Activated CD8-positive, alpha-beta memory T cell treated with anti-CD3 and anti-CD28 coated beads for 1 hour (primary cell): ENCODE data around the gene ARHGAP27.
"Not testable (repeated sequence)": the region's sequence is repeated elsewhere in the genome, so short reads cannot be mapped to it uniquely, and the experiment has no call there.

Source experiments
- DNase-seq, 2 donors: peaks; one replicate each; pipeline ENCODE4 v3.0.0-alpha.2; 2020; ENCODE audit warnings: low read depth in 1 of 2; ENCODE audit errors: extremely low read depth in 1 of 2

The ARHGAP27 gene

DNA sequence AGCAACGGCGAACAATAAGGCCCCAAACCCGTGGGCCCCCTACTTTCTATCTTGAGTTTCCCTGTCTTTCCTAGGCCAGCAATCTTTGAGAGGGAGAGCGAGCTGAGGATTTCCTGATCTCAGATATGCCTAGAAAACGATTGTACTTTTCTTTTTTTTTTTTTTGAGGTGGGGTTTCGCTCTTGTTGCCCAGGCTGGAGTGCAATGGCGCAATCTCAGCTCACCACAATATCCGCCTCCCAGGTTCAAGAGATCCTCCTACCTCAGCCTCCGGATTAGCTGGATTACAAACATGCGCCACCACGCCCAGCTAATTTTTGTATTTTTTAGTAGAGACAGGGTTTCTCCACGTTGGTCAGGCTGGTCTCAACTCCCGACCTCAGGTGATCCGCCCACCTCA is 15.0 kb upstream of the ARHGAP27 start:
- not testable (repeated sequence) for DNase-seq

DNA sequence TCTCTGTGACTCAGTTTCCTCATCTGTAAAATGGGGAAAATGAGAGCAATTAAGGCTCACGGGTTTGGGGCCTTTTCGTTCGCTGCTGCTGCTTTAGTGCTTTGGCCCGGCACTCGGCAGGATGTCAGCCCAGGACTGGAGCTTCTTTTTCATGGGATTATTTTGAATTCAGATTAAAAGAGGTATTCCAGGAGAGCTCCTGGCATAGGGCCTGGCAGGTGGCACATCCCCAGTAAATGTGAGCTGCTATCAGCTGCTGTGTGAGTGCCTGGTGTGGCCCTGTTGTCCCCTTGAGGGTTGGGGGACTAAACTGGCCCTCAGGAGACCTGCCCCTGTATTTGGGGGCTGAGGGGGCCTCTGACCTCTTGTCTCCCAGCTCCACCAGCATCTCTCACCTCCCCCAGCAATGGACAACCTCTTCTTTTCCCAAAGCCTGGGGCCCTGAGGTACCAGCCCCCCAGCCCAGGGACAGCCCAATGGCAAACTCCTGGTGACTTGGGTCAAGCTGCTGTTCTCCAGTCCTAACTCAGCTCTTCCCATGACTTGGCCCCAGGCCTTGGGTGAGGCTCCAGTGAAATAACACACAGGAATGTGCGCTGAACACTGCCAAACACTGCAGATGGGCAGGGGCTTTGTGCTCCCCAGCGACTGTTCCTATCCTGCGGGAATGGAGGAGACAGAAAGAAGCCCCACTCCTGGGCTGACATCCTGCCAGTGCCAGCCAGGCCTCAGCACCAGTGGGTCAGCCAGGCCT is 14.4 kb upstream of the ARHGAP27 start:
- not testable (repeated sequence) for DNase-seq

DNA sequence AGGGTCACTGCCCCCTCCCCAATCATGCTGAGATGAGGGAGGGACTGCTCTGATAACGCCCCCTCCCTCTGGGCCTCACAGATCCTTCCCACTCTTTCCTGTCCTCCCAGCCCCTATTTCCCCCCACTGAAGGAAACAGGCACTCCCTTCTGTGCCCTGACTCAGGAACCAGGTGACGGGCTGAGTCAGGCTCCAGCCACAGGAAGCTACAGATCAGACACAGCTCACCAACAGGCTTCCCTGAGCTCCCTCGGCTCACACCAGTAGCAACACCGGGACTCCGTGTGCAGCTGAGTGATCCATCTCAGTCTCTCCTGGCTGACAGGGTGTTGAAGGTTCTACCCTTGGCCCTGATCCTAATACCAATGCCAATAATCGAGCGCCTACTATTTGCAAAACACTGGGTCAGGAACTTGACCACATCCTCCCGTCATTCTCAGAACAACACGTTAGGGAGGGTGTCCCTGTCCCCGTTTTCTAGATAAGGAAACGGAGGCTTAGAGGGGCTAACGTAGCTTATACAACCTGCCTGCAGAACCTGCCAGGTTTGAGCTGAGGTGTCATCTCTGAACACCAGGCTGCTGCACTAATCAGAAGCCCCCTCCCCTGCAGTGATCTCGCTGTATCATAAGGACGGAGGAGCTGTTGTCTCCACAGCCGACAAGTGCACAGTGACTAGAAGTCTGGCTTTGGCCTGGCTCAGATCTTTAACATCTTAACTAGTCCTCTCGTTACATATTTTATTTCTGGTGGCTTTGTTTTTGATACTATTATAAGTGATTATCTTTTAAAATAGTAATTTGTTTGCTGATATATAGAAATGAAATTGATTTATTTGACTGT is 13.5 kb upstream of the ARHGAP27 start:
- DNase-seq = not testable (repeated sequence)

DNA sequence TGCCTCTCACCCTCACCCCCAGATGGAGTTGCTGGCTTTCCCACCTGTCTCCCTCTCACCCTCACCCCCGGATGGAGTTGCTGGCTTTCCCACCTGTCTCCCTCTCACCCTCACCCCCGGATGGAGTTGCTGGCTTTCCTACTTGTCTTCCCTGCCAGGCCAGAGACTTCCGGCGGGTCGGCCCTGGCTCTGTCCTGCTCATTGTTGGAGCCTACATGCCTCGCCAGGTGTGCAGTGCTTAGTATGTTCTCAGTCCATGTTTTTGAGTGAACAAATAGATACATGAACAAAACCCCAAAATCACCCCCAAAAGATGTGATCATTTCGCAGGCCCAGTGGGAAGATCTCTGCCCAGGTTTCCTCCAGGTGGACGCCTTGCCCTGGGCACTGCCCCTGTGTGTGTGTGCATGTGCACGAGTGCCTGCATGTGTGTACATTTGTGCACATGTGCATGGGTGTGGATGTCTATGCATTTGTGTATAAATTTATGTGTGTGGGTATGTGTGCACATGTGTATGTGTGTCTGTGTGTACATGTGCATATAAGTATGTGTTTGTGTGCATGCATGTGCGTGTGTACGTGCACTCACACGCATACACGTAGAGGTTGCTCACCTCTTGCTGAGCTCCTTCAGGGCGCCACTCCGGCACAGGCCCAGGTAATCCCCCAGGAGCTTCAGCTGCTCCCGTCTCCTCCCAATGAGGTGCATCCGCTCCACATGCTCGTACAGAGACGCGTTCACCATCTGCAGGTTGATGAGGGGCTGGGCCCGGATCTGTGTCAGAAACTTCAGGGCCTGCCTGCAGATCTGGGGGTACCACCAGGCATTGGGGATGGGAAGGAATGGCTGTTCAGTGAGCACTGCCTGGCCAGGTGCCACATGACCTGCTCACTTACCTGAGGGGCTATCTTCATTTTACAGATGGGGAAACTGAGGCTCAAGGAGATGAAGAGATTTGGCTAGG is 12.5 kb upstream of the ARHGAP27 start:
- not testable (repeated sequence) for DNase-seq

DNA sequence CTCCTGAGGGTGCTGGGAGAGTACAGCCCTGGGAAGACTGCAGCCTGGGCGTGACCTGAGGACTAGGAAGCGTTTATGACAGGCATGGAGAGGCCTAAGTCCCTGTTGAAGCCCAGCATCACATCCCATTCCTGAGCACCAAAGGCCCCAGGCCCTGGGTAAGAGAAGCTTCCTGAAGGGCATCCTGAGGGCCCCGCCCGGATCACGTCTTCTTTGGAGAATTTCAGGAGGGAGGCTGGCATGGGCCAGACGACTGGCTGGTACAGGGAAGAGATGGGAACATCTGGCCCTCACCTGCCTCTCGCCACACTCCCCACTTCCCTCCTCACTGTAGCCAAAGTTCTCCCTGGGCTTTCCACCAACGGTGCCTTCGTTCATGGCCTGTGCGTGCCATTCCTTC is 11.6 kb upstream of the ARHGAP27 start:
- DNase-seq = not testable (repeated sequence)

DNA sequence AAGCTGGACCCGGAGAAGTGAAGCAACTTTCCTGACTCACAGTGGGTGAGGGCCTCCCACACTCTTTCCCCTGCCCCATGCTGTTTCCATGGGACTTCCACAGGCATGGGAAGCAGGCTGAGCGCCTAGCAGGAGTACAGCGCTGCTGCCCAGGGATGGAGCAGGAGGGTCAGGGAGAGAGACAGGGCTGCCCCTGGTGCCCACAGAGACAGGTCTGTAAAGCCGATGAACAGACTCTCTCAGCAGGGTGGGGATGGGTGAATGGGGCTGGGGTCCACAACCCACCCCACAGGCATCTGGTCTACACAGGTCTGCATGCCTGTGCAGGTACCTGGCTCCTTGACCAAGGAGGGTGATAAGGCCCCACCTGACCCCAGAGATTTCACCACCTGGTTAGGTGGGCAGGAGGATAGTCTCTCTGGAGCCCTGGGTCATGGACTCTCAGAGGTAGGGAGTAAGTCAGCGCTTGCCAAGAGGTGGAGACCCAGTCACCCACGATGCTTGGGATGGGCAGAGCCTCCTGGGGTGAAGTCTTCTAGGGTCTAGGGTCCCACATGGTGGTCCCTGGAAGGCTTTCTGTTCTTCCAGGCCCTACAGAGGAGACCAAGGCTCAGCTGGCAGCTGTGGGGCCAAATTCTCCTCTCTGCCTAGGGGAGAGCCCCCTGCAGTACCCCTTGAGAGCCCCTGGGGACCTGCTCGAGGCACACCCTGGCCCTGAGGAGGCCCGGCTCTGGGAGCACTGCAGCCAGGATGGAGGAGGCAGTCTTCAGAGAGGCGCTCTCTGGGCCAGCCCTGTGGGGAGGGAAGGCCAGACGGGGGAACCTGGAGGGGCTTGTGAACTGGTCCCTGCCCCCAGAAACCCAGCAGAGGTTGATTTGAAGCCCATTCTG is 10.9 kb upstream of the ARHGAP27 start:
- DNase-seq = not testable (repeated sequence)

DNA sequence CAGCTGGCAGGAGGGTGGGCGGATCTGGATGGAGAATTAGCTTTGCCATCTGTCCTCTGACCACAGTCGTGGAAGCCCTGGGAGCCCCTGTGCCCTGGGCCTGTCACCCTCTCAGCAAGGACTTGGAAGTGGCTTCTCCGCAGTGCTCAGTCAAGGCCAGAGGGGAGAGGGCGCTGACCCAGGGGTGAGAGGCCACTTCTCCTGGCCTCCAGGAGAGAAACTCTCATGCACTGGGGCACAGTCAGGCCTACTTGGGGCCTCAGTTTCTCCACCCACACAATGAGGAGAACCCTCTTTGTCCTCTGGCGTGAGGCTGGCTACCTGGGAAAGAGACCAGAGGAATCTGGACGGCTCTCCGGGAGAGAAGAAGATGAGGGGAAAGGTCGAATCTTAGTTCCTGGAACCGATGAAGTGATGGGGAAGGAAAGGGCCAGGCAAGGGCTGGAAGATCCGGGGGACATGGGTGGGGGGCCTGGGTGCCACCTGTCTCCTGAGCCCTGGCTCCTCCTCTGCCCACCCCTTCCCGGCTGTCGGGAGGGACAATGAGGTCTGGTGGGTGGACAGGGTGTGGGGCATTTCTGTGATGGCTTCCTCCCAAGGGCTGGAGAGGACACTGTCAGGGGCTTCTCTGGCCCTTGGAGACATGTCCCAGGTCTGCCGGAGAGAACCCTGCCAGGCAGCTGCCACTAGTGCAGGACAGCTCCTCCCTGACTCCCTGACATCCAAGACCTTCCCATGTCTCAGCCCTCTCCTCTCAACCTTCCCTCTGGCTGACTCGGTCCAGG is 9.0 kb upstream of the ARHGAP27 start:
- no peak for DNase-seq

DNA sequence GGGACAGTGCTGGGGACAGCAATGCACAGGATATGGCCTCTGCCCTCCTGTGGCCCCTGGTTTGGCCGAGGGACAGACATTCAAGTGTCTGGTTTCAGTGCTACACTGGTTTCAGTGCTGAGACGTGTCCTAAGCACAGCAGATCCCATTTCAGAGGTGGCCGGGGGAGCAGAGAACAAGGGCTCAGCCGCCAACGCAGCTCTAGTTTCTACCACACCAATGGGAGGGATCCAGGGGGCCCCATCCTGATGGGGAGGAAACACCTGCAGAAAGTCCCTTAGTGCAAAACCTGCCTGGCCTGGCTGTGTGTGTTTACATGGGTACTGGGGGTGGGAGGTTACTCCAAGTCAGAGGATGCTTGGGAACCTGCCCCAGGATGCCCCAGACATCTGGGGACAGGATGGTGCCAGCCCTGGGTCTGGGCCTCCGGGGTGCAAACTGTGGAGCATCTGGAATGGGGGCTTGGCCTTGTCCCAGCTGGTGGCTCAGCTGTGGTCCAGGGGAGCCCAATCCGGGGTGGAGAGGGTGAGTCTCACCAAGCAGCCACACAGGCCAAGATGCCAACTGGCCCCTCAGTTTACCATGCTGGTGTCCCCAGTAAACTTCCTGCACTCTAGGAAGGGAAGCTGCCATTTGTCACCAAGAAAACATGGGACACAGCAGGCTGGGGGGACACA is 8.3 kb upstream of the ARHGAP27 start:
- not testable (repeated sequence) for DNase-seq

DNA sequence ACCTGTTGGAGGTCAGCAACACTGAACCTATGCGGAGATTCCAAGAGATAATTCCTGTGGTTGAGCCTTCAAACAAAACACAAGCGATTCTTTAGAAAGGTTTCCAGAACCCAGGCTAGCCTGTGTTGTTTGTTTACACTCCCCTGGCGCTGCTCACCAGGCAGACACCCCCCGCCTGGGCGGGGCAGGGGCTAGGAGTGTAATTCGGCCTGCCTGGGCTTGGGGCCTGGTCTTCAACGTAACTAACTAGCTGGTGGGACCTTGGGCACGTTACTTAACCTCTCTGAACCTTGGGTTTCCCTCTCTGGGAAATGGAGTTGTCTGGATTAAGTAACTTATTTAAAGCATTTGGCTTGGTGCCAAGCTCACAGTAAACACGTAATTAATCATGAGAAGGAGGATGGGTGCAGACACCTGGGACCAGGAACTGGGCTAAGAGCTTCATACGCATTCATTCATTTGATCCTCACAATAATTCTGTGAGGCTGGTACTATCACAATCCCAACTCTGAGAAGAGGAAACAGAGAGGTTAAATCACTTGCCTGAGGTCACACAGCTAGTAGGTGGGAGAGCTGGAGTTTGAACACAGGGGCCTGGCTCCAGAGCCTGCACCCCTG is 7.6 kb upstream of the ARHGAP27 start:
- no peak for DNase-seq

DNA sequence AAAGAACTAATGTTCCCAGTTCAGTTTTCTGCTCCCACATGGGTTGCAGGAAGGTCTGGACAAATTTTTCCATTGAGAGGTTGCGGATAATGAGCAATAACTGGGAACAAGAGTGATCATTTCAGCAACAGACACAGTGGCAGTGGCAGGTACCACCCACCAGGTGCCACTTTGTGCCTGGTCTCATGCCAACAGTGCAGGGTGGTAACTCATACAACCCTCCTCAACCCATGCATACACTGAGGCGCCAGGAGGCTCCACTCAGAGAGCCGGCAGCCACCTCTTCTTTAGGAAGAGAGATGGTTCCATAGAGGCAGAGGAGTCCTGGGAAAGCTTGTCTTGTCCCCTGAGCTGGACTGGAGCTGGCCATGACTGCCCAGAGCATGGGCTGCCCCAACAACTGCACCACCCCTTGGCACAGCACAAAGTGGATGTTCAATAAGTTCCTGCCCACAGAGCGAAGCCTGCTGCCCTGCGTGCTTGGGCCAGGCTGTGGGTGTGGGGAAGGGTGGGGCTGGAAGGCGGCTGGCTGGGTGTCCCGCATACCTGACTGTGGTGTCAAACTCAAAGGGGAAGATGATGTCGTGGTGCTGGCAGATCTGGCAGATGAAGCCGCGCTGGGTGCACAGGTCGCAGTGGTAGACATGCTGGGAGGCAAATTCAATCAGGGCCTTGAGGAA is 6.4 kb upstream of the ARHGAP27 start:
- DNase-seq = no peak

DNA sequence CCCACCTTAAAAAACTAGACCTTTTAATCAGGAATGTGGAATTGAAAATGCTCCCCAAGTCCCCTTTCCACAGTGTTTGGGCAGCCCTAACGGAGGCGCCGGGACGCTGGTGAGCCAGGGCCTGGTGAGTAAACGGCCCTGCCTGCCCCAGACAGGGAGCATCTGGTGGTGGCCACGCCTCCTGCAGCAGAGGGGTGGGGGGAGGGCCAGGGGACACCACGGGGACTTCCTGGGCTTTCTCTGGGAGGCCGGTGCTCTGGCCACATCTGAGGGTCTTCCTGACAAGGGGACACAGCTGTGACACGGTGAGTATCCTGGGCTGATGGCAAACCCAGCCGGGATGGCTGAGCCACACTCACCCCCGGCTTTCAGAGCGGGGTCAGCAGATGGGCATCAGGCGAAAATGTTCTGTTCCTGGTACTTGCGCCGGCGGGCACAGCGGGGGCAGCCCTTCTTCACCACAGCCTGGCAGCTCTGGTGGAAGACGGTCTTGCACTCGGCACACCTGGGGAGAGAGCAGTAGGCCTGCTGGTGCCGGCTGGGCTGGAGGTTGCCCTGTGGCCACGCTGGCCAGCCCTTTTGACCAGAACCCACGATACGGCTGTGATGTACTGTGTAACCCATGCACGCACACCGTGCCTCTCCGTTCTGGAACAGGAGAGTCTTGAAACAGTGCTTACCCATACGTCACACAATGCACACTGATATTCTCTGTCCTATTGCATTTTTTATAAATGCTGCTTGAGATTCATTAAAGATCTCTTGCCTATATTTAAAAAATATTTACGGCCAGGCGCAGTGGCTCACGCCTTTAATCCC is 5.0 kb upstream of the ARHGAP27 start:
- no peak for DNase-seq

DNA sequence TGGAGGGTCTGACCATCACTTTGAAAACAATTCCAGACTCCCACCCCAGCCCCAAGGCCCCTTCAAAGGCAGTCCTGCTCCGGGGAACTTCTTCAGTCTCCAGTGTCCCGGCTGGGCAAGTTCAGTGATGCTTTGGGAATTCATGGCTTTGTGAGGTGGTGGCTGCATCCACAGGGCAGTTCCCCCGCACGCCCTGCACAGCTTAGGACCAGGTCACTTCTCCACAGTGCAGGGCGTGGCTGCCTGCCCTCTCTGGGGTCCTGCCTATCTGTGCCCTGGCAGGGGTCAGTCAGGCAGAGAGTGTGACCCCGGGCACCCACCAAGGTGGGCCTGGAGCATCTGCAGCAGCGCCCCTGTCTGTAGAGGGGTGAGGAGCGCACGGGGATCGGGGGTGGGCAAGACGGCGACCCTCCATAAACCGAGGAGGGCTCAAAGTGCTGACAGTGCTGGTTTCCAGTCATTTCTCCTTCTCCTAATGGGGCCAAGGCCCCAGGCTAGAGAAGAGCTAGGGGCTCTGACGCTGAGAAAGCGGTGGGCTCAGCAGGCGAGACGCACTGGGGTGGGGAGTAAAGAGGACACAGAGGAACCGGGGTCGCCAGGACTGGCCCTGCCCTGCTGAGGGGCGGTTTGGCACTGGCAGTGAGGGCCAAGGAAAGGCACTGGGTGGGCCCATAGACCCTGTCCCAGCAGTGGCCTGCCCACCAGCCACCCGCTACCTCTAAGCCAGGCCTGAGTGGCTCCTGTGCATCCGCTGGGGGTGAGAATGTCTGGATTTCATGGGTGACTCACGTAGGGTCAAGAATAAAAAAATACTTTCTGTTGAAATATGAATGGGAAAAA is 4.2 kb upstream of the ARHGAP27 start:
- no peak for DNase-seq

DNA sequence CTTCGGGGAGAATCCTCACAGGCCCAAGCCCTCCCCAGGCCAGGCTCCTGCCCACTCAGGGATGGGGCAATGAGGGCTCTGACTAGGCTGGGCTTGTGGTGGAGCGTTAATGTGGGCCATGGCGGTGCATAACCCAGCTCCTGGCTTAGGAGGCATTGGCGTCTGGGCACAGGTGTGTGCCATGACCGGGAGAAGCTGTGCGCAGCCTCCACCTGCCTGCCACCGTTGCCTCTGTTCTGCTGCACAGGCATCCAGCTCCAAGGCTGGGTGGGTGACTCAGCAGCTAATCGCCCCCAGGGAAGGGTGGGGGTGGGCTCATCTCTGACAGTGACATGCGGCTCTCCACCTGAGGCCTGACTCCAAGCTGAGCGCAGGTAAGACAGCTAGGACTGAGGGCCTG is 3.5 kb upstream of the ARHGAP27 start:
- DNase-seq = no peak

DNA sequence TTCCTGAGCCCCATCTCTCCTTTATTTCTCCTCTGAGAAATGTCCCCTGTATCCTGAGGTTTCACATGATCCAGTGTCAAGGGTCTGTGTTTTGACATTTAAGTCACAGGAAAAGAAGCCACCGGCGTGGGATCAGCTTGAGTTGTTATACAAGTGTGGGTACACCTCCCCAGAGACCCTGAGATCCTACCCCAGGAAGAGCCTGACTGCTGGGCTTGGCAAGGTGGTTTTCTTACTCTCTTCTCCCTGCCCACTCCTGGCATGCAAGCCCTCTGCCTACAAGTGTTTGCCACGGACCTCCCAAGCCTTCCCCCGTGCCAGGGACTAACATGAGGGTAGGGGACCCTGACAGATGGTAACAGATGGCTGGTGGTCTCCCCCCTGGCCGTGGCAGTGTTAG is 2.8 kb upstream of the ARHGAP27 start:
- DNase-seq = no peak

DNA sequence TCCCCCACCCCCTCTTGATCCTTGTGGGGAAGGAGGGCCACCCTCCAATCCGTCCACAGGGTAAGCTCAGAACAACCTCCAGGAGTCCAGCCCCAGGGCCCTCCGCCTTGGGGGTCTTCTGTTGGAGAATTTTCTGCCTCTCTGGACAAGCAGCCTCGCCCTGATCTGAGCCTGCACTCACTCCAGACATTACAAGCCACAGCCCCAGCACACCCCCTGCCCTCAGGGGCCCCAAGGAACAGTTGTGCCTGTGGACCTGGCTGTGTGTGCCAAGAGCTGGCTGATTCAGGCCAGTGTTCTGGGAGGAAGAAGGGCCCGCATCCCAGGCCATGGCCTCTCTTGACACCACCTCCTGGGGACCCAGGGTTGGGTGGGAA is 477 bp upstream of the ARHGAP27 start:
- DNase-seq = no peak
